Measurements from ENCODE around the gene ARL8B. TPM values are rescaled to one million over a fixed set of nuclear protein-coding genes. Genes with fewer than 3 reads are reported as not detected.
A peak's percentile ranks its signal among the peaks of the same experiment; 100 is the strongest.

ARL8B gene
- total and polyA plus RNA-seq, 9 of the 15 experiments (the other 6 are each of a cell fraction or from before 2014, with no cell fraction given) = 28.5 to 99.4 (median 77.2) TPM

DNA sequence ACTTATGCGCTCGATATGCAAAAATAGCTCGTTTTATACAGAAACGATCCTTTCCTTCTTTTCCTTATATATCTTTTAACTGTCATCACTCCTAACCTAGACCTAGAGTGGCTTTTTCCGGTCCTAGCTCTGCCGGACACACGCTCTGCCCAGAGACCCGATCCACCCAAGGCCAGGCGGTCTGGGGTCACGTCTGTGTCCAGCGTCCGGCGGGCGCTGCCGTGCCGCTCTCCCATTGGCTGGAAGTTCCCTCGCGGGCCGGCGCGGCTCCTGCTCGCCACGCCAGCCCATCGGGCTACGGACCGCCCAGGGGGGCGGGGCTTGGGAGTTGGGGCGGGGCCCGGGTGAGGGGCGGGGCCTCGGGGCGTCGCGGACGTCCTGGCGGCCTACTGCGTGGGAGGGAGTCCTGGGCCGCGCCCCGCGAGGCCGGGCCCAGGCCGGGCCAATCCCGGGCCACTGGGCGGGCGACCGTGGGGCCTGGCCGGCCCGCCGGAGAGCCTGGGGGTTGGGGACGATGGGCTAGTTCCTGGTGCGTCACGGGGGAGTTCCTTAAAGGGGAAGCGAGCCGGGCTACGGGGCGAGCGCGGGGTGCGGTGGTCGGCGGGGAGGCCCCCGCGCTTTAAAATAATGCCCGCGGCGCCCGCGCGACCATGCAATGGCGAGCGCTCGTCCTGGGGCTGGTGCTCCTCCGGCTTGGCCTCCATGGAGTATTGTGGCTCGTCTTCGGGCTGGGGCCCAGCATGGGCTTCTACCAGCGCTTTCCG, 65.2 kb downstream of the ARL8B start, which contains the start of gene EDEM1 (continued):
- TF ChIP-seq, protein P1, sequence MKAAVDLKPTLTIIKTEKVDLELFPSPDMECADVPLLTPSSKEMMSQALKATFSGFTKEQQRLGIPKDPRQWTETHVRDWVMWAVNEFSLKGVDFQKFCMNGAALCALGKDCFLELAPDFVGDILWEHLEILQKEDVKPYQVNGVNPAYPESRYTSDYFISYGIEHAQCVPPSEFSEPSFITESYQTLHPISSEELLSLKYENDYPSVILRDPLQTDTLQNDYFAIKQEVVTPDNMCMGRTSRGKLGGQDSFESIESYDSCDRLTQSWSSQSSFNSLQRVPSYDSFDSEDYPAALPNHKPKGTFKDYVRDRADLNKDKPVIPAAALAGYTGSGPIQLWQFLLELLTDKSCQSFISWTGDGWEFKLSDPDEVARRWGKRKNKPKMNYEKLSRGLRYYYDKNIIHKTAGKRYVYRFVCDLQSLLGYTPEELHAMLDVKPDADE (conservative IDR thresholded peaks at IDR 0.05; ENCODE audit: control insufficient read depth, low read depth, low read length) = no peak; the same call in 1 of the 2 replicates
- TF ChIP-seq ZNF347 (CRISPR knock-in tag; IDR thresholded peaks at IDR 0.05; ENCODE audit: low read depth) (no peak), PHF21A (IDR thresholded peaks at IDR 0.05; ENCODE audit: borderline replicate concordance, low read depth) (no peak), WHSC1 (IDR thresholded peaks at IDR 0.05; ENCODE audit: low read length) (no peak), LEF1 (IDR thresholded peaks at IDR 0.05) (peak; percentile 52; the same call in 1 of the 2 replicates), ZNF146 (CRISPR knock-in tag; IDR thresholded peaks at IDR 0.05; ENCODE audit: unreplicated experiment) (no peak), ETV5 (CRISPR knock-in tag; IDR thresholded peaks at IDR 0.05; ENCODE audit: low read depth) (no peak), KAT8 (IDR thresholded peaks at IDR 0.05; ENCODE audit: low read depth) (no peak), HEY1 (CRISPR knock-in tag; IDR thresholded peaks at IDR 0.05; ENCODE audit: borderline replicate concordance) (no peak)
- TF ChIP-seq, protein P2, sequence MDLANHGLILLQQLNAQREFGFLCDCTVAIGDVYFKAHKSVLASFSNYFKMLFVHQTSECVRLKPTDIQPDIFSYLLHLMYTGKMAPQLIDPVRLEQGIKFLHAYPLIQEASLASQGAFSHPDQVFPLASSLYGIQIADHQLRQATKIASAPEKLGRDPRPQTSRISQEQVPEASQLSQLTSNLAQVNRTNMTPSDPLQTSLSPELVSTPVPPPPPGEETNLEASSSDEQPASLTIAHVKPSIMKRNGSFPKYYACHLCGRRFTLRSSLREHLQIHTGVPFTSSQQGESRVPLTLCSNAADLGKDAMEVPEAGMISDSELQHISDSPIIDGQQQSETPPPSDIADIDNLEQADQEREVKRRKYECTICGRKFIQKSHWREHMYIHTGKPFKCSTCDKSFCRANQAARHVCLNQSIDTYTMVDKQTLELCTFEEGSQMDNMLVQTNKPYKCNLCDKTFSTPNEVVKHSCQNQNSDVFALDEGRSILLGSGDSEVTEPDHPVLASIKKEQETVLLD (IDR thresholded peaks at IDR 0.05) = no peak; the same call in 1 of the 2 replicates
- TF ChIP-seq, protein P3, sequence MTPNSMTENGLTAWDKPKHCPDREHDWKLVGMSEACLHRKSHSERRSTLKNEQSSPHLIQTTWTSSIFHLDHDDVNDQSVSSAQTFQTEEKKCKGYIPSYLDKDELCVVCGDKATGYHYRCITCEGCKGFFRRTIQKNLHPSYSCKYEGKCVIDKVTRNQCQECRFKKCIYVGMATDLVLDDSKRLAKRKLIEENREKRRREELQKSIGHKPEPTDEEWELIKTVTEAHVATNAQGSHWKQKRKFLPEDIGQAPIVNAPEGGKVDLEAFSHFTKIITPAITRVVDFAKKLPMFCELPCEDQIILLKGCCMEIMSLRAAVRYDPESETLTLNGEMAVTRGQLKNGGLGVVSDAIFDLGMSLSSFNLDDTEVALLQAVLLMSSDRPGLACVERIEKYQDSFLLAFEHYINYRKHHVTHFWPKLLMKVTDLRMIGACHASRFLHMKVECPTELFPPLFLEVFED (CRISPR knock-in tag; conservative IDR thresholded peaks at IDR 0.05) = 0 out of 2 replicates have a peak, but pooled peaks have one; percentile 83
- TF ChIP-seq, protein P4, sequence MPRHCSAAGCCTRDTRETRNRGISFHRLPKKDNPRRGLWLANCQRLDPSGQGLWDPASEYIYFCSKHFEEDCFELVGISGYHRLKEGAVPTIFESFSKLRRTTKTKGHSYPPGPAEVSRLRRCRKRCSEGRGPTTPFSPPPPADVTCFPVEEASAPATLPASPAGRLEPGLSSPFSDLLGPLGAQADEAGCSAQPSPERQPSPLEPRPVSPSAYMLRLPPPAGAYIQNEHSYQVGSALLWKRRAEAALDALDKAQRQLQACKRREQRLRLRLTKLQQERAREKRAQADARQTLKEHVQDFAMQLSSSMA (CRISPR knock-in tag; IDR thresholded peaks at IDR 0.05) = peak; percentile 70; the same call in 1 of the 2 replicates
- TF ChIP-seq, protein P5, sequence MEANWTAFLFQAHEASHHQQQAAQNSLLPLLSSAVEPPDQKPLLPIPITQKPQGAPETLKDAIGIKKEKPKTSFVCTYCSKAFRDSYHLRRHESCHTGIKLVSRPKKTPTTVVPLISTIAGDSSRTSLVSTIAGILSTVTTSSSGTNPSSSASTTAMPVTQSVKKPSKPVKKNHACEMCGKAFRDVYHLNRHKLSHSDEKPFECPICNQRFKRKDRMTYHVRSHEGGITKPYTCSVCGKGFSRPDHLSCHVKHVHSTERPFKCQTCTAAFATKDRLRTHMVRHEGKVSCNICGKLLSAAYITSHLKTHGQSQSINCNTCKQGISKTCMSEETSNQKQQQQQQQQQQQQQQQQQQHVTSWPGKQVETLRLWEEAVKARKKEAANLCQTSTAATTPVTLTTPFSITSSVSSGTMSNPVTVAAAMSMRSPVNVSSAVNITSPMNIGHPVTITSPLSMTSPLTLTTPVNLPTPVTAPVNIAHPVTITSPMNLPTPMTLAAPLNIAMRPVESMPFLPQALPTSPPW (CRISPR knock-in tag; IDR thresholded peaks at IDR 0.05) = peak; percentile 92
- TF ChIP-seq, protein P6, sequence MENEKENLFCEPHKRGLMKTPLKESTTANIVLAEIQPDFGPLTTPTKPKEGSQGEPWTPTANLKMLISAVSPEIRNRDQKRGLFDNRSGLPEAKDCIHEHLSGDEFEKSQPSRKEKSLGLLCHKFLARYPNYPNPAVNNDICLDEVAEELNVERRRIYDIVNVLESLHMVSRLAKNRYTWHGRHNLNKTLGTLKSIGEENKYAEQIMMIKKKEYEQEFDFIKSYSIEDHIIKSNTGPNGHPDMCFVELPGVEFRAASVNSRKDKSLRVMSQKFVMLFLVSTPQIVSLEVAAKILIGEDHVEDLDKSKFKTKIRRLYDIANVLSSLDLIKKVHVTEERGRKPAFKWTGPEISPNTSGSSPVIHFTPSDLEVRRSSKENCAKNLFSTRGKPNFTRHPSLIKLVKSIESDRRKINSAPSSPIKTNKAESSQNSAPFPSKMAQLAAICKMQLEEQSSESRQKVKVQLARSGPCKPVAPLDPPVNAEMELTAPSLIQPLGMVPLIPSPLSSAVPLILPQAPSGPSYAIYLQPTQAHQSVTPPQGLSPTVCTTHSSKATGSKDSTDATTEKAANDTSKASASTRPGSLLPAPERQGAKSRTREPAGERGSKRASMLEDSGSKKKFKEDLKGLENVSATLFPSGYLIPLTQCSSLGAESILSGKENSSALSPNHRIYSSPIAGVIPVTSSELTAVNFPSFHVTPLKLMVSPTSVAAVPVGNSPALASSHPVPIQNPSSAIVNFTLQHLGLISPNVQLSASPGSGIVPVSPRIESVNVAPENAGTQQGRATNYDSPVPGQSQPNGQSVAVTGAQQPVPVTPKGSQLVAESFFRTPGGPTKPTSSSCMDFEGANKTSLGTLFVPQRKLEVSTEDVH (IDR thresholded peaks at IDR 0.05; ENCODE audit: low read depth, partially characterized antibody) = peak; percentile 63
- TF ChIP-seq, protein P7, sequence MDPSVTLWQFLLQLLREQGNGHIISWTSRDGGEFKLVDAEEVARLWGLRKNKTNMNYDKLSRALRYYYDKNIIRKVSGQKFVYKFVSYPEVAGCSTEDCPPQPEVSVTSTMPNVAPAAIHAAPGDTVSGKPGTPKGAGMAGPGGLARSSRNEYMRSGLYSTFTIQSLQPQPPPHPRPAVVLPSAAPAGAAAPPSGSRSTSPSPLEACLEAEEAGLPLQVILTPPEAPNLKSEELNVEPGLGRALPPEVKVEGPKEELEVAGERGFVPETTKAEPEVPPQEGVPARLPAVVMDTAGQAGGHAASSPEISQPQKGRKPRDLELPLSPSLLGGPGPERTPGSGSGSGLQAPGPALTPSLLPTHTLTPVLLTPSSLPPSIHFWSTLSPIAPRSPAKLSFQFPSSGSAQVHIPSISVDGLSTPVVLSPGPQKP (CRISPR knock-in tag; IDR thresholded peaks at IDR 0.05) = no peak

Measured in K562 (cell line).